Left lung (tissue), 10 donors: Measurements from ENCODE around the gene ZNF585A. TPM values are rescaled to one million over a fixed set of nuclear protein-coding genes. Genes with fewer than 3 reads are reported as not detected.
"Not testable (repeated sequence)": the region's sequence is repeated elsewhere in the genome, so short reads cannot be mapped to it uniquely, and the experiment has no call there.

Source experiments
- ATAC-seq: fragments of 200-7000 bp; cut with Tn5 transposase; one replicate; pipeline ENCODE4 v1.9.1; 2020; ENCODE audit warnings: moderate library complexity
- DNase-seq, 4 donors: peaks; one replicate each; pipeline ENCODE4 v3.0.0-alpha.2; 2013 to 2020
- H3K27ac ChIP-seq, 2 donors: fragments of 200-600 bp; sonication (generic) in 1 of 2; one replicate each; pipeline versions ENCODE4 v1.5.0 to v1.8.0; 2020 to 2021
- H3K27me3 ChIP-seq, 2 donors: fragments of 200-600 bp; sonication (generic) in 1 of 2; one replicate each; pipeline versions ENCODE4 v1.5.0 to v1.8.0; 2020 to 2021
- H3K36me3 ChIP-seq, 2 donors: fragments of 200-600 bp; sonication (generic) in 1 of 2; one replicate each; pipeline versions ENCODE4 v1.5.0 to v1.8.0; 2020 to 2021
- H3K4me1 ChIP-seq, 2 donors: fragments of 200-600 bp; one replicate each; pipeline ENCODE4 v1.8.0; 2021
- H3K4me3 ChIP-seq, 2 donors: fragments of 200-600 bp; sonication (generic) in 1 of 2; one replicate each; pipeline versions ENCODE4 v1.5.0 to v1.8.0; 2020 to 2021; ENCODE audit warnings: mild to moderate bottlenecking in 1 of 2
- H3K9me3 ChIP-seq, 2 donors: fragments of 200-600 bp; sonication (generic) in 1 of 2; one replicate each; pipeline versions ENCODE4 v1.5.0 to v1.8.0; 2020 to 2021
- intact Hi-C, 2 donors: fragments of 100-400 bp; cut with DNase I; formaldehyde crosslinking; loops; one replicate each; pipeline versions ENCODE4 v1.11.2 to v1.14.2; 2022
- polyA plus RNA-seq, 6 donors: library from polyadenylated mRNA; unstranded; fragments of 120-200 nt; gene quantifications; one replicate each; pipeline ENCODE4 v1.2.1, GENCODE V29; 2013; ENCODE audit not compliant: insufficient read length in 6 of 6
- total RNA-seq, 2 donors: library from RNA; stranded (reverse); fragmentation: NEBNext Ultra II Directional; extraction: Animal tissue kit (Norgen Biotek cat#: 25700); gene quantifications; one replicate each; pipeline ENCODE4 v1.2.1, GENCODE V29; 2021
- TF ChIP-seq, protein P1 (sequence below), 2 donors: fragments of 200-600 bp; sonication (generic) in 1 of 2; IDR thresholded peaks; one replicate each; pipeline versions ENCODE4 v1.5.0 to v1.8.0; 2021; ENCODE audit warnings: antibody characterized with exemption in 2 of 2
- donor health status: DM: no; HTN: yes; CAD: no.
- donor health status: DM: no; HTN: no; CAD: no.

ZNF585A gene
- total and polyA plus RNA-seq, 8 donors = 9.6 to 17.5 (median 14.8) TPM

GRCh38 chr19:37217775-37218591 is 45.5 kb upstream of the ZNF585A start, which contains the start of gene ZNF383:
TSS of gene ZNF383 (plus strand) at chr19:37218214. CDS start at chr19:37230454, 12,240 bp downstream.
- intact Hi-C loops = no loop called here
- peaks cover 15 to 16% of the 10 kb centered on the region in 2 donors for H3K4me1 ChIP-seq
- ATAC-seq = peak; percentile 98
- H3K27me3 ChIP-seq = no peaks in the 10 kb centered on the region
- TF ChIP-seq, protein P1, sequence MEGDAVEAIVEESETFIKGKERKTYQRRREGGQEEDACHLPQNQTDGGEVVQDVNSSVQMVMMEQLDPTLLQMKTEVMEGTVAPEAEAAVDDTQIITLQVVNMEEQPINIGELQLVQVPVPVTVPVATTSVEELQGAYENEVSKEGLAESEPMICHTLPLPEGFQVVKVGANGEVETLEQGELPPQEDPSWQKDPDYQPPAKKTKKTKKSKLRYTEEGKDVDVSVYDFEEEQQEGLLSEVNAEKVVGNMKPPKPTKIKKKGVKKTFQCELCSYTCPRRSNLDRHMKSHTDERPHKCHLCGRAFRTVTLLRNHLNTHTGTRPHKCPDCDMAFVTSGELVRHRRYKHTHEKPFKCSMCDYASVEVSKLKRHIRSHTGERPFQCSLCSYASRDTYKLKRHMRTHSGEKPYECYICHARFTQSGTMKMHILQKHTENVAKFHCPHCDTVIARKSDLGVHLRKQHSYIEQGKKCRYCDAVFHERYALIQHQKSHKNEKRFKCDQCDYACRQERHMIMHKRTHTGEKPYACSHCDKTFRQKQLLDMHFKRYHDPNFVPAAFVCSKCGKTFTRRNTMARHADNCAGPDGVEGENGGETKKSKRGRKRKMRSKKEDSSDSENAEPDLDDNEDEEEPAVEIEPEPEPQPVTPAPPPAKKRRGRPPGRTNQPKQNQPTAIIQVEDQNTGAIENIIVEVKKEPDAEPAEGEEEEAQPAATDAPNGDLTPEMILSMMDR (IDR thresholded peaks at IDR 0.05) = no peak
- peak within 1 kb of the TSS; percentile 86 to 91 for H3K27ac ChIP-seq
- DNase-seq = peak; percentile 90 to 96 (median 94)
- H3K9me3 ChIP-seq = peaks cover 0 to 15% of the 10 kb centered on the region in 2 donors
- H3K4me3 ChIP-seq = peak within 1 kb of the TSS; percentile 53 to 68
- H3K36me3 ChIP-seq = peaks cover 0 to 37% of the 10 kb centered on the region in 2 donors

DNA sequence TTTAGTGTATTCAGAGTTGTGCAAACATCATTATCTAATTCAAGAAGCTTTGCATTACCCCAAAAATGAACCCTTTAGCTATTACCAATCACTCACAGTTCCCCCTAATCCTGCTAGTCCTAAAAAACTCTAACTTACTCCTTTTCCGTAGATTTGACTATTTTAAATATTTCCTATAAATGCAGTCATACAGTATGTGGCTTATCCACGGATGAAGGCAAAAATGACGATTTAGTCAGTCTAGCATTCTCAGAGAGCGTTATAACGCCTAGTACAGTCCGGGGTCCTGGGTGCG is 44.9 kb upstream of the ZNF585A start:
- intact Hi-C loops = no loop called here
- Histone ChIP-seq H3K27me3 (no peaks in the 10 kb centered on the region), H3K4me1 (peaks cover 15 to 16% of the 10 kb centered on the region in 2 donors), H3K36me3 (peaks cover 0 to 32% of the 10 kb centered on the region in 2 donors), H3K9me3 (peaks cover 0 to 12% of the 10 kb centered on the region in 2 donors), H3K27ac (peak overlapping the region; percentile 86 to 91), H3K4me3 (peak overlapping the region; percentile 53 to 68)
- DNase-seq (no peak), ATAC-seq (no peak)
- TF ChIP-seq, protein P1 (IDR thresholded peaks at IDR 0.05) = no peak

- Histone ChIP-seq H3K27ac (no peak overlapping the region), H3K27me3 (no peaks in the 10 kb centered on the region), H3K36me3 (peaks cover 0 to 100% of the 10 kb centered on the region in 2 donors), H3K4me3 (no peak overlapping the region), H3K4me1 (no peaks in the 10 kb centered on the region), H3K9me3 (peaks cover 0 to 91% of the 10 kb centered on the region in 2 donors)
- TF ChIP-seq, protein P1 (IDR thresholded peaks at IDR 0.05) = no peak
- DNase-seq (no peak), ATAC-seq (no peak)
- intact Hi-C loops = no loop called here
These were observed 25.3 kb upstream of the ZNF585A start for GRCh38 chr19:37197768-37198167.

GRCh38 chr19:37197115-37197514 is 24.6 kb upstream of the ZNF585A start:
- H3K36me3 ChIP-seq = peaks cover 0 to 100% of the 10 kb centered on the region in 2 donors
- H3K27me3 ChIP-seq, H3K4me3 ChIP-seq, DNase-seq, ATAC-seq, H3K4me1 ChIP-seq, H3K27ac ChIP-seq, intact Hi-C loops: not testable (repeated sequence)
- peaks cover 0 to 94% of the 10 kb centered on the region in 2 donors for H3K9me3 ChIP-seq

DNA sequence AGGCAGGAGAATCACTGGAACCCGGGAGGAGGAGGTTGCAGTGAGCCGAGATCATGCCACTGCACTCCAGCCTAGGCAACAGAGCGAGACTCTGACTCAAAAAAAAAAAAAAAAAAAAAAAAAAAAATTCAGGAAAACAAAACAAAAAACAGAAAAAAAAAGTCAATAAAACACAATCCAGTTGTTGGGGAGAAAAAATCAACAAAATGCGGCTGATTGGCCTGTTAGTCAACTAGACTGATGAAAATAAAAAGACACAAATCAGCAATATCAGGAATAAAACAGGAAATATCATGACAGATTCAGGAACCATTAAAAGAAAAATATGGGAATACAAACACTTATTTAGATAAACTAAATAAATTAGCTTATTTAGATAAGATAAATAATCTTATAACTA is 22.8 kb upstream of the ZNF585A start:
- peaks cover 0 to 100% of the 10 kb centered on the region in 2 donors for H3K36me3 ChIP-seq
- H3K9me3 ChIP-seq = peaks cover 0 to 97% of the 10 kb centered on the region in 2 donors
- ATAC-seq = not testable (repeated sequence)

GRCh38 chr19:37186071-37186470 is 13.6 kb upstream of the ZNF585A start:
- ATAC-seq, DNase-seq, intact Hi-C loops, H3K27ac ChIP-seq, H3K4me1 ChIP-seq, H3K27me3 ChIP-seq, H3K4me3 ChIP-seq: not testable (repeated sequence)
- Histone ChIP-seq H3K9me3 (peaks cover 13 to 93% of the 10 kb centered on the region in 2 donors), H3K36me3 (peaks cover 0 to 79% of the 10 kb centered on the region in 2 donors)

More for the DNA sequence above, 22.8 kb upstream of the ZNF585A start:
- DNase-seq, intact Hi-C loops, H3K27ac ChIP-seq, H3K4me1 ChIP-seq, H3K4me3 ChIP-seq, H3K27me3 ChIP-seq: not testable (repeated sequence)
